HG03103 (cell line): ENCODE data around the gene AIRE.

Source experiments
- ATAC-seq: cut with Tn5 transposase; IDR thresholded peaks from one replicate; pipeline ENCODE4 v1.9.1; 2021; ENCODE audit warnings: low read depth; ENCODE audit not compliant: unreplicated experiment

Gene AIRE

GRCh38 chr21:44303490-44303981 lies 17.9 kb downstream of the AIRE start:
- no peak for ATAC-seq

DNA sequence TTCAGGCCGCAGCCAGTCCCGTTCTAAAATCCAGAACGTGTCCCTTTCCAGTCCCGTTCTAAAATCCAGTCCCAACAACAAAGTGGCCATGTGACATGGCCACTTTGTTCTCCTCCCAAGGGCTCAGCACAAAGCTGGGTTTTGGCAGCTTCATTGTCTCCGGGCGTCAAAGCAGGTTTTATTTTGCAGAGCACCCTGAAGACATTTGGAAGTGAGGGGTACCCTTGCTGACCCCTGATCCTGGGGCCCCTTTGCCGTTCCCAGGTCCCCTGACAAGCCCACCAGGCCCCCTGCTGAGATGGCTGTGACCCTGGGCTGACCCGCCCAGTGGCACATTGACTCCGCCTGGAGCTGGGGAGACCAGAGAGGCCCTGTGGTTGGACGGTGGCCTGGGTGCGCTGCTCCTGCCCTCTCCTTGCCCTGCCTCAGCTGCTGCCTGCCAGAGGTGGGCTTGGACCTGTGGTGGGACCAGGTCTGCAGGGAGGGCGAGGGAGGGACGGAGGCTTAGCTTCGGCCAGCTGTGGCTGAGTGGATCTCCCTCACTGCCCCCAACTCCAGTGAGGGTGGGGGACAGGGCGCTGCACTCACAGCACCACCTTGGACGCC lies 18.4 kb downstream of the AIRE start:
- ATAC-seq, result no peak

- ATAC-seq, result no peak
These were observed 19.2 kb downstream of the AIRE start for GRCh38 chr21:44304877-44305293.

DNA sequence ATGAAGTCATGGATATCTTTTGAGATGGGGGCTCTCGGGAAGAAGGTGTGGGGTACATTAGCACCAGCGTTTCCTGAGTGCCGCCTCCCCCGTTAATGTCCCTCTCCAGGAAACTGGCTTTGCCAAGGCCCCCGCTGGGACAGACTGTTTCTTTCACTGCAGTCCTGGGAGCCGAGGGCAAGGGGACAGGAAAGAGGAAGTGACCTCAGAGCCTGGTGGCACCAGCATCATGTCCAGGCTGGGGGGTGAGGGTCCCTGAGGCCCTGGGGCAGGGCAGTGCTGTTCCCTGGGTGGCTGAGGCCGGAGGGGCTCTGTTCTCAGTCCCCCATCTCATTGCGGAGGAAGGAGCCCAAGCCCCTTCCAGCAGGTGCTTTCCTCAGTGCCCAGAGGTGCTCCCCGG lies 20.0 kb downstream of the AIRE start:
- no peak for ATAC-seq

GRCh38 chr21:44306936-44307704 lies 21.4 kb downstream of the AIRE start:
- no peak for ATAC-seq

DNA sequence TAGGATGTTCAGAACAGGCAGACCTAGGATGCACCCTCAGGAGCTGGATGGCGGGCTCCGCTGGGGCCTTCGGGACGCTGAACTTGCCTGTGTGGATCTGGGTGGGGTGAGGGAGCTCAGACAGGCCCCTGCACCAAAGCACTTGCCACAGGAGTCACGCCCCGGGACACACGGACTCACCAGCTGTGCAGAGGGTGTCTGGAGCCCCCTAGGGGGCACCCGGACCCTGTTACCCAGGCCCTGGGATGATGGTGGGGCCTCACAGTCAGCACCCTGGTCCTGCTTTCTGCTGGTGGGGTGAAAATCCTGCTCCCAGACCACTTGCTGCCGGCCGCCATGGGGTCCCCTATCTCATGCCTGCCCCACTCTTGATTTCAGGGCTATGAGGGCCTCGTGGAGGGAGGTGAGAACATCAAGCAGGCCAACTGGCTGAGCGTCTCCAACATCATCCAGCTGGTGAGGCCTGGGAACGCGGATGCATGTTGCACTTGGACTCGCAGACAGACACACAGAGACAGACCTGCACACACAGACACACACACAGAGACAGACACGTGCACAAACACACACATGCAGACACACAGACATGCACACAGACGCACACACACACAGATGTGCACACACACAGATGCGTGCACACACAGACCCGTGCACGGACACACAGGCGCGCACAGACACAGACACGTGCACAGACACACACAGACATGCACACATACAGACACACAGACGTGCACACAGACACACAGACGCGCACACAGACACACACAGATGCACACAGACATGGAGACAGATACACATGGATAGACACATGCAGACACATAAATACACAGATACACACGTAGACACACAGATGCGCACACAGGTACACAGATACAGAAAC lies 25.2 kb downstream of the AIRE start:
- ATAC-seq, result no peak

GRCh38 chr21:44312089-44312488 lies 26.4 kb downstream of the AIRE start:
- no peak for ATAC-seq

GRCh38 chr21:44312716-44313115 lies 27.0 kb downstream of the AIRE start:
- ATAC-seq, result no peak

DNA sequence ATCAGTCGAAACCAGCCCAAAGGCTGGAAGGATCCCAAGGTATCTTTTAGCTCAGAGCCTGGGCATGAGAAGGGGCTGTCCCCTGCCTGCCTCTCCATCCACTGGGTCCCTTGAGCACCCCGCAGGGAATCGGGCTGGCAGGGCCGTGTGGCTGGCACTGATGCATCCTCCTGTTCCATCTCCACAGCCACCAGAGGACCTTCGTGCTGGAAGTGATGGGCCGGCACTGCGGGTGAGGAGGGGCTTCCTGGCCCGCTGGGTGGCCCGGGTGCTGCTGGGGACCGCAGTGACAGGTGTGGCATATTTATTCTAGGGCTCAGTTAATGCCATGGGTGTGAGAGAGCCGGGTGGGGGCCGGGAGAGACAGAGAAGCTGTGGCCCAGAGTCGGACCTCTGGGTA lies 27.8 kb downstream of the AIRE start:
- no peak for ATAC-seq

DNA sequence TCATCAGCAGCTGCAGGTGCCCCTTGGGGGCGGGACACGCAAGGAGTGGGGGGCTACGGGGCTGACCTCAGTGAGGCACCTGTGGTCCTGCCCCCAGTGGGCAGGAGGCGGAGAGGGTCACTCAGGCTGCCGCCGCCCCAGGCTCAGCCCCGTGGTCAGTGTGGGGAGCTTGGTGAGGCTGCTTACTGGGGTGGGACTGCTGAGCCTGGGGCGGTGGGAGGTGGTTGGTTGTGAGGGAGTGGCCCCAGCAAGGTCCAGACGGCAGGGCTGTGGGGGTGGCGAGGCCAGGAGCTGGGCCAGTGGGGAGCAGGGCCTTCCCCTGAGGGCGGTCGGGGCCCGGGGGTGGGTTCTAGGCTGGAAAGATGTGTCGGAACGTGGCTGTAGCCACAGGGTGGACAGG lies 28.5 kb downstream of the AIRE start:
- ATAC-seq, result no peak

GRCh38 chr21:44314561-44314960 lies 28.9 kb downstream of the AIRE start:
- ATAC-seq, result no peak

DNA sequence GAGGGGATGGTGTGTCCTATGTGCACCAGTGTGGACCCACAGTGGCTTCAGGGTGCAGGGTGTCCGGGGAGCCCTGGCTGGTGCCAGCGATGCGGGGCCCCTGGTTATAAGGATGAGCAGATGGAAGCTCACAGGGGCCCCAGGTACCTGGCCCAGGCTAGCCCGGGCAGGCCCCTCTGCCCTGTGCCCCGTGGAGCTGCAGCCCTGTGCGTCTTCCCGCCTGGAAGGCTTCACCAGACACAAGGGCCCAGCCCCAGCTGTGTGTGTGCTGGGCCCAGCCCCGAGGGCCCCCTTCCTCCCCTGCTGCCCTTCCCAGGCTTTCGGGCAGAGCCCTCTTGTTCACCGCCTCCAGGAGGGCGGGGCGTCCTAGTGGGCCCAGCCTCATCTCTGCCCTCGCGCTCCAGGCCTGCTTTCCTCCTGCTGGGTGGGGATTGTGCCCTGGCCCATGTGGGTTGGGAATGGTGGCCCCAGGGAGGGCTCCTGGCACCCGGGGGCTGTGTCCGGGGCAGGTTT lies 30.1 kb downstream of the AIRE start:
- no peak for ATAC-seq

GRCh38 chr21:44316277-44316900 lies 30.7 kb downstream of the AIRE start:
- no peak for ATAC-seq

- no peak for ATAC-seq
These were observed 31.6 kb downstream of the AIRE start for GRCh38 chr21:44317241-44317782.

GRCh38 chr21:44317871-44318270 lies 32.2 kb downstream of the AIRE start:
- ATAC-seq, result no peak

DNA sequence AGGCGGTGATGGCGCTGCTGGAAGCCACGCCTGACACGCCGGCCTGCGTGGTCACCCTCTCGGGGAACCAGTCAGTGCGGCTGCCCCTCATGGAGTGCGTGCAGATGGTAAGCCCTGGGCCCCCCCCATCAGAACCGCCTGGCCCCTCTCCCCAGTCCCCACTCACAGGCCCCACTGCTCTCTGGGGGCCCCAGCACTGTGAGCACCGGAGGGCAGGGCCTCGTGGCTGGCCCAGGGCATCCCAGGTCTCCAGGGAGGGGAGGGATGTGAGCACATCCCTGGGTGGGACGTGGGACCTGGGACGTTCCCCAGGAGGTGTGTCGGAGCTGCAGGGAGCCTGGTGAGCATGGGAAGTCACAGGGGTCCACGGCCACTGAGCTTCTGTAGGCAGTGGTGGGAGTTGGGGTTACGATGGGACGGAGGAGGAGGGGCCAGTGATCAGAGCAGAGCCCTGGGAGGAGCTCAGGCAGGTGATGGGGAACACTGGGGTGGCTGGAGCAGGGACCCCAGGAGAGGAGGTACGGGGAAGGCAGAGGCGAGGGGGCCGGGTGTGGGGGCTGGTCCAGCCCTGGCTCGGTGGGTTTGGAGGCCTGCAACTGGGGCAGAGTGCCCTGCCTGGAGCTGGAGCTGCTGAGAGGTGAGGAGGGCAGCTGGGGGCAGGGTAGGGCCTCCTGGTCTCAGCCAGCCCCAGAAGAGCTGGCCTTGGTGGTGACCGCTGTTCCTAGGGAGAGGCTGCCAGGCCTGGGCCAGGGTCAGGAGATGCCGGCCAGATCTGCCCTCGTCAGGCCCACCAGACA lies 33.0 kb downstream of the AIRE start:
- no peak for ATAC-seq

GRCh38 chr21:44319407-44320065 lies 33.9 kb downstream of the AIRE start:
- no peak for ATAC-seq

GRCh38 chr21:44320847-44321246 lies 35.2 kb downstream of the AIRE start:
- ATAC-seq, result no peak

- no peak for ATAC-seq
These were observed 36.3 kb downstream of the AIRE start for GRCh38 chr21:44321846-44322450.
